BE2C (cell line): ENCODE measurements around the gene NPPC. TPM values are rescaled to one million over a fixed set of nuclear protein-coding genes. Genes with fewer than 3 reads are reported as not detected.

Experiments
- DNase-seq: peaks from one replicate; pipeline ENCODE4 v3.0.0-alpha.2; 2020
- H3K27me3 ChIP-seq: fragments of 250-450 bp; sonication (Bioruptor Pico); 2 replicates; pipeline ENCODE4 v1.5.1; 2020; ENCODE audit warnings: mild to moderate bottlenecking
- H3K36me3 ChIP-seq: fragments of 250-450 bp; sonication (Bioruptor Pico); 2 replicates; pipeline ENCODE4 v1.5.1; 2020; ENCODE audit warnings: mild to moderate bottlenecking
- H3K4me1 ChIP-seq: fragments of 250-450 bp; sonication (Bioruptor Pico); 2 replicates; pipeline ENCODE4 v1.5.1; 2020
- H3K4me3 ChIP-seq: 2 replicates; pipeline ENCODE4 v1.5.1; 2011; ENCODE audit warnings: low read depth, low read length
- H3K9me3 ChIP-seq: fragments of 250-450 bp; sonication (Bioruptor Pico); 2 replicates; pipeline ENCODE4 v1.5.1; 2020
- CTCF ChIP-seq: IDR thresholded peaks from 2 replicates; pipeline ENCODE4 v1.5.1; 2012; ENCODE audit warnings: mild to moderate bottlenecking, low read depth, low read length
- polyA plus RNA-seq: library from polyadenylated mRNA; unstranded; fragments of >200 nt; gene quantifications from one replicate; pipeline ENCODE4 v1.2.1, GENCODE V29; 2012; ENCODE audit warnings: low read depth, missing spikeins; ENCODE audit not compliant: insufficient read length, insufficient read depth

Gene NPPC
- polyA plus RNA-seq = 8.6 TPM

GRCh38 chr2:231926180-231926741 is at the start of gene NPPC:
TSS of gene NPPC (minus strand) at chr2:231926396. CDS start at chr2:231926249, 147 bp downstream.
- peak; percentile 54 for TF ChIP-seq CTCF
- no peaks in the 10 kb centered on the region for H3K36me3 ChIP-seq
- H3K27me3 ChIP-seq = peaks cover 21% of the 10 kb centered on the region
- H3K9me3 ChIP-seq = no peaks in the 10 kb centered on the region
- H3K4me3 ChIP-seq = peak within 1 kb of the TSS; percentile 64
- DNase-seq = peak; percentile 90
- no peaks in the 10 kb centered on the region for H3K4me1 ChIP-seq

GRCh38 chr2:231975001-231975400 is 48.8 kb upstream of the NPPC start:
- H3K36me3 ChIP-seq = no peaks in the 10 kb centered on the region
- no peaks in the 10 kb centered on the region for H3K4me1 ChIP-seq
- no peak for TF ChIP-seq CTCF
- DNase-seq = no peak
- no peaks in the 10 kb centered on the region for H3K9me3 ChIP-seq
- no peak overlapping the region for H3K4me3 ChIP-seq
- H3K27me3 ChIP-seq = no peaks in the 10 kb centered on the region

DNA sequence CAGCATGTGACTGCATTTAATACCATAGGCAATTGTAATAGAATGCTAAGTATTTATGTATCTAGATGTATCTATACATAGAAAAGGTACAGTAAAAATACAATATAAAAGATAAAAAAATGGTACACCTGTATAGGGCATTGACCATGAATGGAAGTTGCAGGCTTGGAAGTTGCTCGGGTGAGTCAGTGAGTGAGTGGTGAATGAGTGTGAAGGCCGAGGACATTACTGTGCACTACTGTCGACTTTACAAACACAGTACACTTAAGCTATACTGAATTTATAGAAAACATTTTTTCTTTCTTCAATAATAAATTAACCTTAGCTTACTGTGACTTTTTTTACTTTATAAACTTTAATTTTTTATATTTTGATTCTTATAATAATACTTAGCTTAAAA is 44.3 kb upstream of the NPPC start:
- Histone ChIP-seq H3K4me1 (no peaks in the 10 kb centered on the region; the same call in 1 of the 2 replicates), H3K4me3 (no peak overlapping the region), H3K36me3 (no peaks in the 10 kb centered on the region), H3K9me3 (no peaks in the 10 kb centered on the region), H3K27me3 (no peaks in the 10 kb centered on the region)
- no peak for DNase-seq
- no peak for TF ChIP-seq CTCF

- Histone ChIP-seq H3K4me1 (no peaks in the 10 kb centered on the region; the same call in 1 of the 2 replicates), H3K4me3 (no peak overlapping the region), H3K9me3 (no peaks in the 10 kb centered on the region), H3K27me3 (no peaks in the 10 kb centered on the region), H3K36me3 (no peaks in the 10 kb centered on the region)
- TF ChIP-seq CTCF = no peak
- no peak for DNase-seq
Observed at GRCh38 chr2:231968820-231969219, 42.6 kb upstream of the NPPC start.

GRCh38 chr2:231966886-231967285 is 40.7 kb upstream of the NPPC start:
- H3K9me3 ChIP-seq = no peaks in the 10 kb centered on the region
- no peak overlapping the region for H3K4me3 ChIP-seq
- H3K36me3 ChIP-seq = no peaks in the 10 kb centered on the region
- DNase-seq = no peak
- H3K27me3 ChIP-seq = no peaks in the 10 kb centered on the region
- TF ChIP-seq CTCF = no peak
- no peaks in the 10 kb centered on the region; the same call in 1 of the 2 replicates for H3K4me1 ChIP-seq

DNA sequence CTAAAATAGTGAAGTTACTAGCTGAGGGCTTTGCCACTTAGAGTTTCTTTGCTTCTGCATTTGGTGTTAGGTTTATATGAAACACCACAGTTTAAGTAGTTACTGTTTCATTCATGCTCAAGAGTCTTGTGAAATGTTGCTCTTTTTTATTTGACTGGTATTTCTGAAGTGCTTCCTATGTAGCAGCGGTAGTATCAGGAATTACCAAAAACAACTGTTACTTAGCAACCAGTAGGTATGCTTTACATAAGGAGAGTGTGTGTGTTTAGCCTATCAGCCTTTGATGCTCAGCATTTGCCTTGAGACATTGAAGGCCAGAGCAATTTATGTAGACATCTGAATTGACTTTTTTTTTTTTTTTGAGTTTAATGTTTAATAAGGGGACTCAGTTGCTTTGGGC is 38.9 kb upstream of the NPPC start:
- TF ChIP-seq CTCF = no peak
- Histone ChIP-seq H3K27me3 (no peaks in the 10 kb centered on the region), H3K9me3 (no peaks in the 10 kb centered on the region), H3K4me1 (no peaks in the 10 kb centered on the region; the same call in 1 of the 2 replicates), H3K4me3 (no peak overlapping the region), H3K36me3 (no peaks in the 10 kb centered on the region)
- DNase-seq = no peak
